Measurements from ENCODE around the gene CD58. TPM values are rescaled to one million over a fixed set of nuclear protein-coding genes. Genes with fewer than 3 reads are reported as not detected.
"Not testable (repeated sequence)": the region's sequence is repeated elsewhere in the genome, so short reads cannot be mapped to it uniquely, and the experiment has no call there.

The CD58 gene
- total RNA-seq, 4 donors from 2014 or later, result 1.8 to 48.7 (median 32.7) TPM

DNA sequence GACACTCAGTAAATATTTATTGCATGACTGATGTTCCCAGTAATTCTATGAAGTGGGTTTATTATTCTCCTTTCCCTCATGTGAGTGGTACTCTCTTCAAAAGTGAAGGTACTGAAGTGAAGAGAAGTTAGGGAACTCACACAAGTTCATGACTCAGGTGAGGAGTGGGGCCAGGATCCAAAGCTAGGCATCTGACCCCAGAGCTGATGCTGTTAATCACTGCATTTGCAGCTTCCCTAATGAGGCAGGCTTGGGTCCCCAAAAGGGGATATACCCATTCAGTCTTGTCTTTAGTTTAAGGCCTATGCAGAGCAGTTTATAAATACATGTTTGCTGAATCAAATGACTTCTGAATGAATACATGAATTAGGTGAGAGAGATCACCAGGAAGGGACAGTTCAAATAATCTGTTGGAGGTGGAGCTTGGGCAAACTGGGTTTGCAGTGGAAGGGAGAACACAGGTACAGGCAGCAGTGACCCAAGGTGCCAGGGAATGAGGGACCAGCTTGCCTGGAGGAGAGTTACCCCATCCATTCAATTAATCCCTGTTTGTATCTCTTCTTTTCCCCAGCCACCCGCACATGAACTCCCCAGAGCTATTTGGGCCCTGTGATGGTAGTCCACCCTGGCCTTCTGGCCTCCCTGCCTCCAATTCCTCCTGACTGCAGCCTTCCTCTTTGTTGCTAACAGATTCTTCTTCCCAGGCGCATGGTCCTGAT lies 2.0 kb downstream of the CD58 start:
- intact Hi-C loops (cut with DNase I; ENCODE audit: low total_unique reads) (no loop called here), in situ Hi-C loops (cut with MboI; ENCODE audit: low pct_ligation_motif_present in 1 of 4, low pct_unique_long_range_greater_than_20kb in 1 of 4, low sequenced_read_pairs in 3 of 4) (loop anchor here in 1 of 4 donors (10.0 kb wide), 1 partner anchor 486 kb away; no protein-coding TSS in a partner anchor)
- no peaks in the 10 kb centered on the region for H3K27me3 ChIP-seq
- 90% methylated on average over 2 of the region's 2 CpGs; no CpG with 5 or more reads in 1 of the 2 donors for WGBS, 2 donors (ENCODE audit: low coverage in 1 of 2)
- peaks cover 0 to 27% (median 19%) of the 10 kb centered on the region in 4 donors for H3K4me1 ChIP-seq
- no peaks in the 10 kb centered on the region for H3K36me3 ChIP-seq
- no peaks in the 10 kb centered on the region for H3K9me3 ChIP-seq
- no peak overlapping the region for H3K27ac ChIP-seq
- TF ChIP-seq EP300 (IDR thresholded peaks at IDR 0.05; ENCODE audit: low read depth), result no peak
- no peak for TF ChIP-seq POLR2A (IDR thresholded peaks at IDR 0.05)
- TF ChIP-seq, protein P1, sequence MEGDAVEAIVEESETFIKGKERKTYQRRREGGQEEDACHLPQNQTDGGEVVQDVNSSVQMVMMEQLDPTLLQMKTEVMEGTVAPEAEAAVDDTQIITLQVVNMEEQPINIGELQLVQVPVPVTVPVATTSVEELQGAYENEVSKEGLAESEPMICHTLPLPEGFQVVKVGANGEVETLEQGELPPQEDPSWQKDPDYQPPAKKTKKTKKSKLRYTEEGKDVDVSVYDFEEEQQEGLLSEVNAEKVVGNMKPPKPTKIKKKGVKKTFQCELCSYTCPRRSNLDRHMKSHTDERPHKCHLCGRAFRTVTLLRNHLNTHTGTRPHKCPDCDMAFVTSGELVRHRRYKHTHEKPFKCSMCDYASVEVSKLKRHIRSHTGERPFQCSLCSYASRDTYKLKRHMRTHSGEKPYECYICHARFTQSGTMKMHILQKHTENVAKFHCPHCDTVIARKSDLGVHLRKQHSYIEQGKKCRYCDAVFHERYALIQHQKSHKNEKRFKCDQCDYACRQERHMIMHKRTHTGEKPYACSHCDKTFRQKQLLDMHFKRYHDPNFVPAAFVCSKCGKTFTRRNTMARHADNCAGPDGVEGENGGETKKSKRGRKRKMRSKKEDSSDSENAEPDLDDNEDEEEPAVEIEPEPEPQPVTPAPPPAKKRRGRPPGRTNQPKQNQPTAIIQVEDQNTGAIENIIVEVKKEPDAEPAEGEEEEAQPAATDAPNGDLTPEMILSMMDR (IDR thresholded peaks at IDR 0.05), result no peak
- TF ChIP-seq POLR2AphosphoS5 (IDR thresholded peaks at IDR 0.05), result no peak
- no peak overlapping the region for H3K4me3 ChIP-seq
- no peak for DNase-seq

DNA sequence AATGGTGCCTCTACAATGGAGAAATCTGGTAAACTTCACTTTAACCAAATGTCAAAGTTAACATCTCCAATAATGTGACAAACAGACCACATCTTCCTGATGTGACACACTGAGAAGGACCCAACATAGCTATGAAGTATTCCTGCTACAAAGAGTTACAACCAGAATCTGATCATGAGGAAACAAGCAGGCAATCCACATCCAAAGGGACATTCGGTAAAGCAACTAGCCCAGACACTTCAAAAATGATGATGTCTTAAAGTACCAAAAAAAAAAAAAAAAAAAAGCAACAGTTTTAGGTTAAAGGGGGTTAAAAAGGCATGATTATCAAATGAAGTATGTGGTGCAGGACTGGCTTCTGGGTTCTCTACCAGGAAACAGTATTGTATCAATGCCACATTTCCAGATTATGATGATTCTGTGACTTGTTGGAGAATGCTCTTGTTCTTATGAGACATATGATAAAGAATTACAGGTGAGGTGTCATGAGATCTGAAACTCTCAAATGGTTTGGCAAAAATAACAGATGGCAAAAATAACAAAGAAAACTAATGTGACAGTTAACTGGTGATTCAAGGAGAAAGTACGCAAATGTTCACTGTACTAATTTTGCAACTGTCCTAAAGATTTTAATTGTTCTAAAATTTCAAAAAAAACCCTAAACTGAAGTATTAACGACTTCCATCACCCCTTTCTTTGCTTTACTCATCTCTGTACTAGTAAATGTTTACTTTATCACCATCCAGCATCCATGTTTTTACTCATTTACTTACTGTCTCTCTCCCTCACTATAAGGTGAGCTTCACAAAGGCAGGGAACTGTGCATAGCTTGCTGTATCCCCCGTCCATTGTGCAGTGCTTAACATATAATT lies 2.8 kb downstream of the CD58 start:
- H3K9me3 ChIP-seq, result no peaks in the 10 kb centered on the region
- WGBS, 2 donors (ENCODE audit: low coverage in 1 of 2), result 56 to 68% methylated on average over 4 of the region's 4 CpGs
- H3K4me1 ChIP-seq, result peaks cover 0 to 27% (median 19%) of the 10 kb centered on the region in 4 donors
- no peak for DNase-seq
- in situ Hi-C loops (cut with MboI; ENCODE audit: low pct_ligation_motif_present in 1 of 4, low pct_unique_long_range_greater_than_20kb in 1 of 4, low sequenced_read_pairs in 3 of 4), result loop anchor here in 1 of 4 donors (10.0 kb wide), 1 partner anchor 487 kb away; no protein-coding TSS in a partner anchor
- TF ChIP-seq POLR2A (IDR thresholded peaks at IDR 0.05) (no peak), POLR2AphosphoS5 (IDR thresholded peaks at IDR 0.05) (no peak), EP300 (IDR thresholded peaks at IDR 0.05; ENCODE audit: low read depth) (no peak)
- TF ChIP-seq, protein P1 (IDR thresholded peaks at IDR 0.05), result no peak
- intact Hi-C loops (cut with DNase I; ENCODE audit: low total_unique reads), result no loop called here
- H3K27me3 ChIP-seq, result no peaks in the 10 kb centered on the region
- no peaks in the 10 kb centered on the region for H3K36me3 ChIP-seq
- H3K4me3 ChIP-seq, result no peak overlapping the region
- H3K27ac ChIP-seq, result no peak overlapping the region

- Histone ChIP-seq H3K4me1 (peaks cover 0 to 40% (median 14%) of the 10 kb centered on the region in 4 donors), H3K4me3 (no peak overlapping the region), H3K27ac (no peak overlapping the region), H3K27me3 (no peaks in the 10 kb centered on the region), H3K36me3 (no peaks in the 10 kb centered on the region), H3K9me3 (no peaks in the 10 kb centered on the region)
- 92 to 97% methylated on average over 1 of the region's 1 CpG for WGBS, 2 donors (ENCODE audit: low coverage in 1 of 2)
- no peak for DNase-seq
- intact Hi-C loops (cut with DNase I; ENCODE audit: low total_unique reads) (no loop called here), in situ Hi-C loops (cut with MboI; ENCODE audit: low pct_ligation_motif_present in 1 of 4, low pct_unique_long_range_greater_than_20kb in 1 of 4, low sequenced_read_pairs in 3 of 4) (loop anchor here in 1 of 4 donors (10.0 kb wide), 1 partner anchor 490 kb away; no protein-coding TSS in a partner anchor)
- TF ChIP-seq POLR2AphosphoS5 (IDR thresholded peaks at IDR 0.05) (no peak), POLR2A (IDR thresholded peaks at IDR 0.05) (no peak)
Measured at GRCh38 chr1:116565222-116565621, 5.6 kb downstream of the CD58 start.

DNA sequence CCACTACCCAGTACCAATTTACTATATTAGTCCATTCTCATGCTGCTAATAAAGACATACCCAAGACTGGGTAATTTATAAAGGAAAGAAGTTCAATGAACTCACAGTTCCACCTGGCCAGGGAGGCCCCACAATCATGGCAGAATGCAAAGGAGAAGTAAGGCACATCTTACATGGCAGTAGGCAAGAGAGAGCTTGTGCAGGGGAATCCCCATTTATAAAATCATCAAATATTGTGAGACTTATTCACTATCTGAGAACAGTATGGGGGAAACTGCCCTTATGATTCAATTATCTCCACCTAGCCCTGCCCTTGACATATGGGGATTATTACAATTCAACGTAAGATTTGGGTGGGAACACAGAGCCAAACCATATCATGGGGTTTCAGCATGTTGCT lies 6.4 kb downstream of the CD58 start:
- in situ Hi-C loops (cut with MboI; ENCODE audit: low pct_ligation_motif_present in 1 of 4, low pct_unique_long_range_greater_than_20kb in 1 of 4, low sequenced_read_pairs in 3 of 4) (loop anchor here in 1 of 4 donors (10.0 kb wide), 1 partner anchor 490 kb away; no protein-coding TSS in a partner anchor), intact Hi-C loops (cut with DNase I; ENCODE audit: low total_unique reads) (no loop called here)

DNA sequence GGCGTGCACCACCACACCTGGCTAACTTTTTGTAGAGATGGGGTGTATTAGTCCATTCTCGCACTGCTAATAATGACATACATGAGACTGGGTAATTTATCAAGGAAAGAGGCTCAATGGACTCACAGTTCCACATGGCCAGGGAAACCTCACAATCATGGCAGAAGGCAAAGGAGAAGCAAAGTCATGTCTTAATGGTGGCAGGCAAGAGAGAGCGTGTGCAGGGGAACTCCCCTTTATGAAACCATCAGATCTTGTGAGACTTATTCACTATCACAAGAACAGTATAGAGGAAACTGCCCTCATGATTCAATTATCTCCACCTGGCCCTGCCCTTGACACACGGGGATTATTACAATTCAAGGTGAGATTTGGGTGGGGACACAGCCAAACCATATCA lies 8.4 kb downstream of the CD58 start:
- intact Hi-C loops (cut with DNase I; ENCODE audit: low total_unique reads), result not testable (repeated sequence)

More for the DNA sequence above, 6.4 kb downstream of the CD58 start:
- no peak overlapping the region for H3K27ac ChIP-seq
- H3K27me3 ChIP-seq, result no peaks in the 10 kb centered on the region
- no peaks in the 10 kb centered on the region for H3K36me3 ChIP-seq
- H3K9me3 ChIP-seq, result no peaks in the 10 kb centered on the region
- TF ChIP-seq, protein P1 (IDR thresholded peaks at IDR 0.05), result no peak
- TF ChIP-seq POLR2A (IDR thresholded peaks at IDR 0.05) (no peak), EP300 (IDR thresholded peaks at IDR 0.05; ENCODE audit: low read depth) (no peak), POLR2AphosphoS5 (IDR thresholded peaks at IDR 0.05) (no peak)
- no peak for DNase-seq
- H3K4me3 ChIP-seq, result no peak overlapping the region
- H3K4me1 ChIP-seq, result peaks cover 0 to 34% (median 8%) of the 10 kb centered on the region in 4 donors
- 81% methylated on average over 1 of the region's 1 CpG; no CpG with 5 or more reads in 1 of the 2 donors for WGBS, 2 donors (ENCODE audit: low coverage in 1 of 2)

More for the DNA sequence above, 8.4 kb downstream of the CD58 start:
- in situ Hi-C loops (cut with MboI; ENCODE audit: low pct_ligation_motif_present in 1 of 4, low pct_unique_long_range_greater_than_20kb in 1 of 4, low sequenced_read_pairs in 3 of 4), result loop anchor here in 1 of 4 donors (10.0 kb wide), 1 partner anchor 492 kb away; no protein-coding TSS in a partner anchor
- 80 to 83% methylated on average over 1 to 4 of the region's 4 CpGs for WGBS, 2 donors (ENCODE audit: low coverage in 1 of 2)
- DNase-seq, H3K9me3 ChIP-seq, H3K27me3 ChIP-seq, H3K36me3 ChIP-seq, H3K4me3 ChIP-seq, H3K27ac ChIP-seq: not testable (repeated sequence)
- peaks cover 0 to 28% (median under 1%) of the 10 kb centered on the region in 4 donors for H3K4me1 ChIP-seq

All from transverse colon (tissue), 4 donors.